ENCODE measurements around the gene ADCY9.
"Not testable (repeated sequence)": the region's sequence is repeated elsewhere in the genome, so short reads cannot be mapped to it uniquely, and the experiment has no call there.

ADCY9 gene

DNA sequence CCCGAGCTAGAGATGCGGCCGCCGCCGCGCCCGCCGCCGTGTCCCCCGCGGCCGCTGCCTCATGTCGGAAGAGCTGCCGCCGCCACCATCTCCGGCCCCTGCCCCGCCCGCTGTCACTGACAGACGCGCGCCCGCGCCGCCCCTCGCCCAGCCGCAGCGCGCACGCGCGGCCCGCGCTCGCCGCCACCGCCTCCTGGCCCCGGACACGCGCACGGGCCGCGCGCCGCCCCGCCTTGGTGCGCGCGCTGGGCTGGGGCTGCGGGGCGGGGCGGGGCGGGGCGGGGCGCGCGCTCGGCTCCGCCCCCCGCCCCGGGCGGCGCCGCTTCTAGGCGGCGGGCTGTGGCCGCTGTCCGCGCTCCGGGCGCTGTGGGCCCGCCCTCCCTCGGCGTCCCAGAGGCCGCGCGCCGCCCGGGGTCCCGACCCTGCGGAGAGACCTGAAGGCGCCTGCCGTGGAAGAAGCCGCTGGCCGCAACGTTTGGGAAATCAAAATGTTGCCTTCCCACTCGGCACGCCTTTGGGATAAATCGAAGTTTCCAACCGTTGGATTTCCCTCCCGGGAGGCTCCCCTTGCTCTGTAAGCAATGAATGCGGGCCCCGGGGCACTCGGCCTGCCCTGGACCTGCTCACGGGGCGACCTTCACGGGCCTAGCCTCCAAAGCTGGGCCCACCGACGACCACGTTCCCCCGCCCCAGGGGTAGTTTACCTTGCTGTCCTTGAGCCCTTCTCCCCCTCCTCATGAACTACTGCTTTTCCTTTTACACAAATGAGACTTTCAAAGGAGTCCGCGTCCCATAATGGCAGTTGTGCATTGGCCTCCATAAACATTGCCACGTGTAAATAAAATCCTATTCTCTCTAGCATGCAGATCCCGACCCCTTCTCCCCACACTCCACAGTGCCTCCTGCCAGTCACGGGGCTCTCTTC, at the start of gene ADCY9:
TSS of gene ADCY9 (minus strand) at position 118 of the 925 bp plus-strand sequence. CDS start 1,000 bp downstream, outside the sequence.
- no peak for DNase-seq (ENCODE audit: low read depth, low spot score)

DNA sequence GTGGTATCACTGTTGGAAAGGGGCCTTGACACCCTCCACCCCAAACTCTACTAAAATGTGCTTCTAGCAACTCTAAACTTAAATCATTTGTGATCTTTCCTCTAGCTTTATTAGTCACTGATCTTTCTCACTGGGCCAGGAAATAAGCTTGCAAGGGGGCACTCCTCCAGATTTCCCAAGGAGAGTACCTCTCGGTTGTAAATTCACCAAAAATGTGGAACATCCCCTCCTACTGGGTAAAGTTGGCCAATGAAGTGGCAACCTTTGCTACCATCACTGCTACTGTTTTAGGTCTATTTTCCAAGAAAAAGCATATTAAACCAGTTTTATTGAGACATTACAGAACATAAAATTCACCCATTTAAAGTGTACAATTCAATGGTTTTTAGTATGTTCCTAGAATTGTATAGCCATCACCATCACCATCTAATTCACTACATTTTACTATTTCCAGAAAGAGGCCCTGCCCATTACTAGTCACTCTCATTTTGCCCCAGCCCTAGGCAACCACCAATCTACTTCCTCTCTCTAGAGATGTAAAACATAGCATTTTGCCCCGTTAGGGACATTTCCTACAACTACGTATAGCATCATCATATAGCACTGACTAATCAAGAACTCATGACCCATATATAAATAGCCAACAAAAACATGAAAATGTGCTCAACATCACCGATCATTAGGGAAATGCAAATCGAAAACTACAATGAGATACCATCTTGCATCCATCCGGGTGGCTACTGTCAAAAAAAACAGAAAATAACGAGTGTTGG, 44.6 kb upstream of the ADCY9 start:
- DNase-seq (ENCODE audit: low read depth, low spot score): no peak

DNA sequence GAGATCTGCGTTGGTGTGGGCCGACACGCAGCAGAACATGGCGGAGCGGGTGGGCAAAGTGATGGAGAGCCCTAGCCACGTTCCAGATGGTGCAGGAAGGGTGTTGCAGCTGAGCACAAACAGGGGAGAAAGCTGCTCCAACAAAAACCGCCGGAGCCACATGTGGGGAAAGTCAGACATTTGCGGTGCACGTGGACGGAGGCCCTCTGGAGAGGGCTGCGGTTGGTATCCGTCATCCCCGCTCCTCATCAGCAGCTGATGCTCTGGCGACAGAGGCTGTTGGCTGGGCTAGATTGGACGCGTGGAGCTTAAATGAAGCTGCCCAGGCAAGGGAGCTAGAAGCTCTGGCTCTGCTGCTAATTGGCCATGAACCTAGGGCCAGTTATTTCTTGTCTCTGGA, 43.5 kb upstream of the ADCY9 start:
- DNase-seq (ENCODE audit: low read depth, low spot score): no peak

- no peak for DNase-seq (ENCODE audit: low read depth, low spot score)
Measured at GRCh38 chr16:4158143-4159093, 42.2 kb upstream of the ADCY9 start.

GRCh38 chr16:4157376-4157825, 41.2 kb upstream of the ADCY9 start:
- no peak for DNase-seq (ENCODE audit: low read depth, low spot score)

DNA sequence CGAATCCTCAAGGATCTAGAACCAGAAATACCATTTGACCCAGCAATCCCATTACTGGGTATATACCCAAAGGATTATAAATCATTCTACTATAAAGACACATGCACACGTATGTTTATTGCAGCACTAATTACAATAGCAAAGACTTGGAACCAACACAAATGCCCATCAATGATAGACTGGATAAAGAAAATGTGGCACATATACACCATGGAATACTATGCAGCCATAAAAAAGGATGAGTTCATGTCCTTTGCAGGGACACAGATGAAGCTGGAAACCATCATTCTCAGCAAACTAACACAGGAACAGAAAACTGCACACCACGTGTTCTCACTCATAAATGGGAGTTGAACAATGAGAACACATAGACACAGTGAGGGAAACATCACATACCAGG, 40.3 kb upstream of the ADCY9 start:
- DNase-seq (ENCODE audit: low read depth, low spot score): not testable (repeated sequence)

- not testable (repeated sequence) for DNase-seq (ENCODE audit: low read depth, low spot score)
Measured at GRCh38 chr16:4153364-4153763, 37.1 kb upstream of the ADCY9 start.

DNA sequence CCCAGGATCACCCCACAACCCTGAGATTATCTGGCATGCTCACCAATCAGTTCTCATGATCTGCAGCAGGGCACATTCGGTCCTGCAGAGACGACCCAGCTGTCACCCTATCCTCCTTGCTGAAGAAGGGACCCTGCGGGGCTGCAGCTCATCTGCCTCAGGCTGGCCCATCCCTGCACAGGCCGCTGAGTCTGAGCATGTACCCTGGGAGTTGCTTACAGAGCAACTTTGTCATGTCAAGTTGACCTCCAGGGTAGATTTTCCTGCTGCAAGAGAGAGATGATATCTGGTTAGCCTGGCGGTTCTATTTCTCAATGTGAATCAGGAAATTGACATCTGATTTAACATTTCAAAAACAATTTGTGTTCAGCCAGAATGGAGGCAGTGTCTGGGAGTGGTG, 36.0 kb upstream of the ADCY9 start:
- DNase-seq (ENCODE audit: low read depth, low spot score): no peak

- DNase-seq (ENCODE audit: low read depth, low spot score): no peak
Measured at GRCh38 chr16:4147236-4147635, 31.0 kb upstream of the ADCY9 start.

DNA sequence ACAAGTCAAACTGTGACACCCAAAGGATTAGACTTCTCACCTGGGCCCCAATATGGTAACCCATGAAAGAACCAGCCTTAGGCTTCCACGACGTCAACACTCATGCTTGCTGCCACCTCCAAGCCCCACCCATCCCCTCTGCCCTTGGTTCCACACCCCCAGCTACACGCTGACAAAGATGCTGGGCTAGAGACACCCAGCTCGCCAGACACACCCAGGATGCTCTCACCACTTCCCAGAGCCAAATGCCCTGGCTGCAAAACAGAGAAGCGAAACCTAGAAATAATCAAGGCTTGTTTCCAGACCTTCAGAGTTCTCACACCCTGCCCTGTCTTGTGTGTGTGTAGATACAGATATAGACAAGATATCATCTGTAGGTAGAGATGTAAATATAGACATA, 26.0 kb upstream of the ADCY9 start:
- DNase-seq (ENCODE audit: low read depth, low spot score): no peak

DNA sequence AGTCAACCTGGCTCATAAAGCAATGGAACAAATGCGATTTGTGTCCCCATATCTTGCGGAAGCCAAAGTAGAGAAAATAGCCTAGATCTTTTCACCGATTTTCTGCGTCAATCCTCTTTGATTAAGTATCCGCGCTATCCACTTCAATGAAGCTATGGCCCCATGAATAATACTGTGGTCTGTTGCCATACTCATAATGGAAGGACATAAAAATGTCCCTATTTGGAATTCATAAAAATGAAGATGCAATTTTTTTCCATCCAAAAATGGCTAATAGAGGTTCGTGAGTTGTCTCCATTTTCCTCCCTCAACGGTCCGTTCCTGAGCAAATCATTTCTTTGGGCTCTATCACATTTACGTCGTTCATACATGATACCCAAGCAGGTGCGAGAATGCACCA, 25.4 kb upstream of the ADCY9 start:
- DNase-seq (ENCODE audit: low read depth, low spot score): no peak

DNA sequence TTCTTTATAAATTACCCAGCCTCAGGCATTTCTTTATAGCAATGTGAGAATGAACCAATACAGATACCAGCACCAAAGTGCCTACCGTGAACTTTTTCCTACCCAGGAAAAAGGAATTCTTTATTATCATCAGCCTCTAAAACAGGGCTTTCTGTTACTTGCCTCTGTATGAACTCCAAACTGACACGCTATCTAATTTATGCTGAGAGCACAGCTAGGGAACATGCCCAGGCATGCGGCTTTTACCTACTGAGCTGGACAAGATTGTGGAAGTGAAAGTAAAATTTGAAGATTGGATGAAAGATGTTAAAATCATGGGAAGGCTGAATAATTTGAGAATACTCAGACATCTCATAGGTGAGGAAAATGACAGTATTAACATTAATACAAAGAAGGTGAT, 24.4 kb upstream of the ADCY9 start:
- DNase-seq (ENCODE audit: low read depth, low spot score): no peak

GRCh38 chr16:4139968-4140367, 23.7 kb upstream of the ADCY9 start:
- no peak for DNase-seq (ENCODE audit: low read depth, low spot score)

- no peak for DNase-seq (ENCODE audit: low read depth, low spot score)
Measured at GRCh38 chr16:4138713-4139112, 22.5 kb upstream of the ADCY9 start.

DNA sequence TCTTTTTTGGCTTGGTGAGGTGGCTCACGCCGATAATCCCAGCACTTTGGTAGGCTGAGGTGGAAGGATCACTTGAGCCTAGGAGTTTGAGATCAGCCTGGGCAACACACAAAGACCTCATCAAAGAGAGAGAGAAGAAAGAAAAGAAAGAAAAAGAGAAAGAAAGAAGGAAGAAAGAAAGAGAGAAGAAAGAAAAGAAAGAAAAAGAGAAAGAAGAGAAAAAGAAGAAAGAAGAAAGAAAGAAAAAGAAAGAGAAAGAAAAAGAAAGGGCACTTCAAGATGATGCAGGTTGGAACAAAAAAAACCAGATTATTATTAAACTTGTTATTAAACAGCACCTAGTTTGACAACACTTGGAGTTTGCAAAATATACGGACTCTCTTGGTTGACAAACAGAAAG, 21.2 kb upstream of the ADCY9 start:
- no peak for DNase-seq (ENCODE audit: low read depth, low spot score)

- DNase-seq (ENCODE audit: low read depth, low spot score): no peak
Measured at GRCh38 chr16:4136229-4136813, 20.1 kb upstream of the ADCY9 start.

DNA sequence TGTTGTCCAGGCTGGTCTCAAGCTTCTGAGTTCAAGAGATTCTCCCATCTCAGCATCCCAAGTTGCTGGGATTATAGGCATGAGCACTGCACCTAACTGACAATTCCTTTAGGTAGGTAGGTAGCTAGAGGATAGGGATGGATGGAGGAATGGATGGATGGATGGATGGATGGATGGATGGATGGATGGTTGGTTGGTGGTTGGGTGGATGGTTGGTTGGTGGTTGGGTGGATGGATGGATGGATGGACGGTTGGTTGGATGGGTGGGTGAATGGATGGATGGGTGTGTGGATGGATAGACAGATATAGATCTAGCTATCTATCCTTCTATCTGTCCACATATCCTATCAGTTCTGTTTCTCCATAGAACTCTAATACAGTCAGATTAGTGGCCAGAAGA, 19.3 kb upstream of the ADCY9 start:
- no peak for DNase-seq (ENCODE audit: low read depth, low spot score)

DNA sequence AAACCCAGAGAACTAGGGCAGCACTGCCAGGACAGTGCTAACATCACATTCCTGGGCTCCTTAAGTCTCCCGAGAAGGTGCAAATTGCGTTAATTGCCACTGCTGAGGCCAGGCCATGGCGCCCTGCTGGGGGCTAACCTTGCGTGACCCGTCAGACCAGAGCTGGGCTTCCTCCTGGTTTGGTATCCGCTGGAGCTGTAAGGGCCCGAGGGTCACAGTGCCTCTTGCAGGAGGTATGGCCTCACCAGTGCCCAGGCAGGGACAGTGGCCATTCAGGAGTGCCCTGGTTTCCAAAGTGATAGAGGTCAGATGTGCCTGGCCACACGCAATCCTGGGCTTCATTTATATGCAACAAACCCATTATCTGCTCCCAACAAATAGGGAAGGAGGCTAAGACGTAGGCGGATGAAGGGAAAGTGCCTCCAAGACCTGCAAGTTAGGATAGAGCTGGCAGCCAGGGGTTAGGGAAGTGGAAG, 17.7 kb upstream of the ADCY9 start:
- DNase-seq (ENCODE audit: low read depth, low spot score): no peak

DNA sequence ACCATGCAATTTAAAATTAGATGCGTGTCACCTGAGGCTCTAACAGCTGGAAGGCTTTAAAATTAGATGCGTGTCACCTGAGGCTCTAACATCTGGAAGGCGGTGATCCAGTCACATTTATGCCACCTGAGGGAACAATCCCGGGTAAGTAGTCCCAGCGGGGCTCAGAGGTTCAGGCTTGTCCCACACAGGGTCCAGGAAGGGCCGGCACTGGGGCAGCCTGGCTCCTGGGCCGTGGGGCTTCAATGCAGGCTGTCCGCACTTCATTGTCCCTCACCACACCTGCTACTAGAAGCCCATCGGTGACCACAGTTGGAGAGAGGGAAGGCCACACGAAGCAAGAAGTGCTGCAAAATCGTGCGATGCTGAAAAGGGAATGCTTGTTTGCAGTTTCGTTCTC, 15.4 kb upstream of the ADCY9 start:
- no peak for DNase-seq (ENCODE audit: low read depth, low spot score)

DNA sequence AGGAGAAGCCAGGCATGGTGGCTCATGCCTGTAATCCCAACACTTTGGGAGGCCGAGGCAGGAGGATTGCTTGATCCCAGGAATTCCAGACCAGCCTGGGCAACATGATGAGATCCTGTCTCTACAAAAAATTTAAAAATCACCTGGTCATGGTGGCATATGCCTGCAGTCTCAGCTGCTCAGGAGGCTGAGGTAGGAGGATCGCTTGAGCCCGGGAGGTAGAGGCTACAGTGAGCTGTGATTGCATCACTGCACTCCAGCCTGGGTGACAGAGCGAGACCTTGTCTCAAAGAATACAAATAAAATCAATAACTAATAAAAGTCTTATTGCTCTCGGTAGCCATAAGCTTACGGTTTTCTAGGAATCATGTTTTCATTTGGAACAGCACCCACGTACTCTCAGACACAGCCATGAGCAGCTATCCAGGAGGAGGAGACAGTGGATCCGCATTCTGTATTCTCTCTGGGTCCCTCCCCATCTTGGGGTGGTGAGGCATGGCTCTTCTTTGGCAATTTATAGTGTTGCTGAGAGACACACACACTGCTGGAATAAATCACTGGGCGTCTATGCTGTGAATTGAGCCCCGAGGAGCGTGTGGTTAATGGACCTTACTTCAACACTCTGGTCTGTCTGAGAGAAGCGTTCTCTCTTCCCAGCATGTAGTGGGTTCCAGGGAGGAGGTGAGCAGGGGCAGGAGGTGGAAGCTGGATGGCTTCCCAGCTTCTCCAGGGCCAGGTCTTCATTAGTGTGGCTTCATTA, 8.5 kb upstream of the ADCY9 start:
- DNase-seq (ENCODE audit: low read depth, low spot score): no peak

Measured in brain pericyte (primary cell).